Nephron (organoid): Measurements from ENCODE around the gene SLC29A2.
"Not testable (repeated sequence)": the region's sequence is repeated elsewhere in the genome, so short reads cannot be mapped to it uniquely, and the experiment has no call there.

Experiments used
- H3K27ac Mint-ChIP-seq, 3 experiments: 2 replicates each; pipeline ENCODE4 v1.8.0; 2020; ENCODE audit warnings: mixed read lengths in 3 of 3, mild to moderate bottlenecking in 2 of 3, moderate library complexity in 1 of 3
- H3K27me3 Mint-ChIP-seq: 2 replicates; pipeline ENCODE4 v1.8.0; 2021; ENCODE audit warnings: low read depth, mild to moderate bottlenecking, moderate library complexity, mixed read lengths
- H3K36me3 Mint-ChIP-seq: 2 replicates; pipeline ENCODE4 v1.8.0; 2020; ENCODE audit warnings: low read depth, mixed read lengths
- H3K4me1 Mint-ChIP-seq: 2 replicates; pipeline ENCODE4 v1.8.0; 2020; ENCODE audit warnings: mixed read lengths
- H3K4me3 Mint-ChIP-seq, 3 experiments: 2 replicates each; pipeline ENCODE4 v1.8.0; 2020; ENCODE audit warnings: mild to moderate bottlenecking in 3 of 3, mixed read lengths in 3 of 3, moderate library complexity in 2 of 3
- H3K9me3 Mint-ChIP-seq: 2 replicates; pipeline ENCODE4 v1.8.0; 2020; ENCODE audit warnings: mixed read lengths
- CTCF ChIP-seq, 3 experiments: fragments of 200-600 bp; sonication (generic); IDR thresholded peaks; one replicate each; pipeline ENCODE4 v1.5.0; 2021; ENCODE audit warnings: antibody characterized with exemption in 3 of 3; ENCODE audit not compliant: unreplicated experiment in 3 of 3

SLC29A2 gene

GRCh38 chr11:66323684-66324083 is 47.9 kb downstream of the SLC29A2 start:
- Mint-ChIP-seq H3K4me1 (peaks cover 63% of the 10 kb centered on the region), H3K36me3 (no peaks in the 10 kb centered on the region), H3K27me3 (peaks cover 3% of the 10 kb centered on the region), H3K27ac (peak overlapping the region; percentile 76 to 93 (median 90)), H3K9me3 (peaks cover 6% of the 10 kb centered on the region), H3K4me3 (no peak overlapping the region)
- TF ChIP-seq CTCF (IDR thresholded peaks at IDR 0.05; ENCODE audit: unreplicated experiment in 3 of 3): no peak

- Mint-ChIP-seq H3K9me3 (peaks cover 8% of the 10 kb centered on the region), H3K27ac (peak overlapping the region; percentile 76 to 93 (median 90)), H3K36me3 (no peaks in the 10 kb centered on the region), H3K27me3 (peaks cover 3% of the 10 kb centered on the region), H3K4me1 (peaks cover 64% of the 10 kb centered on the region), H3K4me3 (peak overlapping the region in 1 of 3 experiments; percentile 57)
- TF ChIP-seq CTCF (IDR thresholded peaks at IDR 0.05; ENCODE audit: unreplicated experiment in 3 of 3): no peak
Observed at GRCh38 chr11:66322732-66323427, 48.7 kb downstream of the SLC29A2 start.

- Mint-ChIP-seq H3K27ac (peak overlapping the region in 1 of 3 experiments; percentile 76), H3K9me3 (peaks cover 8% of the 10 kb centered on the region), H3K4me1 (peaks cover 65% of the 10 kb centered on the region), H3K36me3 (no peaks in the 10 kb centered on the region), H3K4me3 (no peak overlapping the region), H3K27me3 (peaks cover 7% of the 10 kb centered on the region)
- no peak for TF ChIP-seq CTCF (IDR thresholded peaks at IDR 0.05; ENCODE audit: unreplicated experiment in 3 of 3)
Observed at GRCh38 chr11:66321606-66322005, 50.0 kb downstream of the SLC29A2 start.

GRCh38 chr11:66320748-66321147 is 50.8 kb downstream of the SLC29A2 start:
- peaks cover 63% of the 10 kb centered on the region for H3K4me1 Mint-ChIP-seq
- H3K36me3 Mint-ChIP-seq, H3K4me3 Mint-ChIP-seq, H3K9me3 Mint-ChIP-seq, H3K27me3 Mint-ChIP-seq, H3K27ac Mint-ChIP-seq: not testable (repeated sequence)

GRCh38 chr11:66320289-66320688 is 51.3 kb downstream of the SLC29A2 start:
- peaks cover 65% of the 10 kb centered on the region for H3K4me1 Mint-ChIP-seq
- H3K27ac Mint-ChIP-seq: peak overlapping the region; percentile 86 to 100 (median 99)
- H3K27me3 Mint-ChIP-seq, H3K4me3 Mint-ChIP-seq, H3K36me3 Mint-ChIP-seq, H3K9me3 Mint-ChIP-seq: not testable (repeated sequence)

GRCh38 chr11:66318600-66318970 is 53.0 kb downstream of the SLC29A2 start:
- H3K4me3 Mint-ChIP-seq: peak overlapping the region; percentile 44 to 63 (median 47)
- H3K27ac Mint-ChIP-seq: peak overlapping the region; percentile 99 to 100 (median 100)
- TF ChIP-seq CTCF (IDR thresholded peaks at IDR 0.05; ENCODE audit: unreplicated experiment in 3 of 3): no peak
- peaks cover 11% of the 10 kb centered on the region for H3K27me3 Mint-ChIP-seq
- peaks cover 58% of the 10 kb centered on the region for H3K4me1 Mint-ChIP-seq
- H3K36me3 Mint-ChIP-seq: peaks cover 4% of the 10 kb centered on the region
- H3K9me3 Mint-ChIP-seq: peaks cover 8% of the 10 kb centered on the region
